ENCODE data around the gene APLF.

Gene APLF

DNA sequence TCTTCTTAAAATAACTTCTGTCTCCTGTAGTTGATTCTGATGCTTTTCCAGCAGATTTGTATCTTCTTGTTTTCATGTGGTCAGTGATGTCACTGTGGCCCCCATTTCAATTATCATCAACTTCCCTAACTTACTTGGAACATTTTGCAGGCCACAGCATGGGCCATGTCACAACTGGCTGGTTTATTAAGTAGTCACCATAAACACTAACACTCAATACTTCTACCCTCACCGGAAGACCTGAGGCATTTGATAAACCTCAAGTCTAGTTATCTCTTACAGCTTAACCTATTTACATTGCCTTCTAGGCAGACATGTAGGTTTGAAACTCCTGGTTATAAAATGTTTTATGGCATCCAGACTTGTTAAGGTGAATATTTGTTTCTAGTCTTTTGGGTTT, 138.6 kb downstream of the APLF start:
- no peaks in the 10 kb centered on the region for H3K27me3 ChIP-seq
- no peak for TF ChIP-seq CTCF (IDR thresholded peaks at IDR 0.05)
- no peak overlapping the region for H3K27ac ChIP-seq
- no peak overlapping the region for H3K4me3 ChIP-seq (ENCODE audit: low read depth in 1 of 2, low read length in 1 of 2)
- H3K9me3 ChIP-seq: no peaks in the 10 kb centered on the region
- H3K36me3 ChIP-seq: no peaks in the 10 kb centered on the region
- no peaks in the 10 kb centered on the region for H3K4me1 ChIP-seq (ENCODE audit: control insufficient read depth in 1 of 2, insufficient read depth in 1 of 2, low read depth in 1 of 2, low read length in 1 of 2)

DNA sequence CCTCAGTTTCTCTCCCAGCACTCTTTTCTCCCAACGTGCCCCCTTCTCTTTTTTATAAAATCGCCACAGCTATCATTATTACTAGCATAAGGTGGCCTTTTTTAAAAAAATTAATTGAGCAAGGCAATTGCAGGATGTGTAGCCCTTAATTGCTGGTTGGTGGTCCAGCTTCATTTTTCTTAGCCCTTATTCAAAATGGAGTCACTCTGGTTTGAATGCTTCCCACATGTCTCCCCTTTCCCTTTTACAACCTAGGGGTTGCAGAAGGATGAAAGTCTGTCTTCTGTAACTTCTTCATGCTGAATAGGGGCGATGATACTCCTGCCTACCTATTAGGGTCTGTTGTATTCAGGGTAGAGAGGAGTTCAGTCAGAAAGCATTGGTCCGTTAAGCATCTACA, 139.4 kb downstream of the APLF start:
- no peak for TF ChIP-seq CTCF (IDR thresholded peaks at IDR 0.05)
- no peaks in the 10 kb centered on the region for H3K27me3 ChIP-seq
- no peaks in the 10 kb centered on the region for H3K9me3 ChIP-seq
- H3K4me3 ChIP-seq (ENCODE audit: low read depth in 1 of 2, low read length in 1 of 2): no peak overlapping the region
- H3K27ac ChIP-seq: no peak overlapping the region
- no peaks in the 10 kb centered on the region for H3K4me1 ChIP-seq (ENCODE audit: control insufficient read depth in 1 of 2, insufficient read depth in 1 of 2, low read depth in 1 of 2, low read length in 1 of 2)
- H3K36me3 ChIP-seq: no peaks in the 10 kb centered on the region

DNA sequence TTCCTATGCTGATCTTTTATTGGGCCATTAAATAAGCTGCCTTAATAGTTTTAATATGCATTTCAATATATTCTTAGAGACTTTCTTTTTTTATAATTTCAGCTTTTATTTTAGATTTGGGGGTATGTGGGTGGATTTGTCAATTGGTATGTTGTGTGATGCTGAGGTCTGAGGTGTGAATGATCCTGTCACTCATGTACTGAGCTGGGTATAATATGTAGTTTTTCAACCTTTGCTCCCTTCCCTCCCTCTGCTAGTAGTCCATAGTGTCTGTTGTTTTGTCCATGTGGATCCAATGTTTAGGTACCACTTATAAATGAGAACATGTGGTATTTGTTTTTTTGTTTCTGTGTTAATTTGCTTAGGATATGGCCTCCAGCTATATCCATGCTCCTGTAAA, 140.5 kb downstream of the APLF start:
- no peak overlapping the region for H3K27ac ChIP-seq
- no peaks in the 10 kb centered on the region for H3K9me3 ChIP-seq
- no peak overlapping the region for H3K4me3 ChIP-seq (ENCODE audit: low read depth in 1 of 2, low read length in 1 of 2)
- H3K27me3 ChIP-seq: no peaks in the 10 kb centered on the region
- H3K36me3 ChIP-seq: no peaks in the 10 kb centered on the region
- H3K4me1 ChIP-seq (ENCODE audit: control insufficient read depth in 1 of 2, insufficient read depth in 1 of 2, low read depth in 1 of 2, low read length in 1 of 2): no peaks in the 10 kb centered on the region
- no peak for TF ChIP-seq CTCF (IDR thresholded peaks at IDR 0.05)

GRCh38 chr2:68612765-68613519, 145.6 kb downstream of the APLF start:
- no peak for TF ChIP-seq CTCF (IDR thresholded peaks at IDR 0.05)

DNA sequence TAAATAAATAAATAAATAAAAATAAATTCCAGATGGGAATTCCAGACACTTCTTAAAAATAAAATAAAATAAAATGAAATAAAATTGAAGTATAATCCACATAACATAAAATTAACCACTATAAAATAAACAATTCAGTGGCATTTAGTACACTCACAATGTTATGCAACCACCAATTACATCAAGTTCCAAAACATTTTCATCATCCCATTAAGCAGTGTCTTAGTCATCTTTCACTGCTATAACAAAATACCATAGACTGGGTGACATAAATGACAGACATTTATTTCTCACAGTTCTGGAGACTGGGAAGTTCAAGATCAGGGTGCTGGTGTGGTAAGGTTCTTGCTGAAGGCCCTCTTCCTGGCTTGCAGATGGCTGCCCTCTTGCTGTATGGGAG, 153.4 kb downstream of the APLF start:
- peaks cover 3 to 7% of the 10 kb centered on the region in 2 experiments for H3K4me1 ChIP-seq (ENCODE audit: control insufficient read depth in 1 of 2, insufficient read depth in 1 of 2, low read depth in 1 of 2, low read length in 1 of 2)
- H3K27me3 ChIP-seq: no peaks in the 10 kb centered on the region
- H3K9me3 ChIP-seq: no peaks in the 10 kb centered on the region
- no peak overlapping the region for H3K27ac ChIP-seq
- no peaks in the 10 kb centered on the region for H3K36me3 ChIP-seq
- H3K4me3 ChIP-seq (ENCODE audit: low read depth in 1 of 2, low read length in 1 of 2): no peak overlapping the region
- TF ChIP-seq CTCF (IDR thresholded peaks at IDR 0.05): no peak

More at GRCh38 chr2:68612765-68613519, 145.6 kb downstream of the APLF start:
- Histone ChIP-seq H3K36me3 (no peaks in the 10 kb centered on the region), H3K27me3 (no peaks in the 10 kb centered on the region), H3K27ac (no peak overlapping the region), H3K9me3 (no peaks in the 10 kb centered on the region), H3K4me3 (ENCODE audit: low read depth in 1 of 2, low read length in 1 of 2) (no peak overlapping the region), H3K4me1 (ENCODE audit: control insufficient read depth in 1 of 2, insufficient read depth in 1 of 2, low read depth in 1 of 2, low read length in 1 of 2) (no peaks in the 10 kb centered on the region)
